NCI-H1930 (cell line): ENCODE results near the gene PRDM2.

Experiments
- DNase-seq, 2 experiments: peaks; one replicate each; lab custom pipeline; 2025; lab: John Stamatoyannopoulos, UW

The PRDM2 gene

GRCh38 chr1:13838236-13838635 lies 138.2 kb downstream of the PRDM2 start:
- no peak for DNase-seq

GRCh38 chr1:13842497-13842896 lies 142.5 kb downstream of the PRDM2 start:
- no peak for DNase-seq

GRCh38 chr1:13851726-13852125 lies 151.7 kb downstream of the PRDM2 start:
- no peak for DNase-seq

- no peak for DNase-seq
Observed at GRCh38 chr1:13855554-13855953, 155.6 kb downstream of the PRDM2 start.

GRCh38 chr1:13860031-13860430 lies 160.0 kb downstream of the PRDM2 start:
- no peak for DNase-seq

- no peak for DNase-seq
Observed at GRCh38 chr1:13864760-13865159, 164.8 kb downstream of the PRDM2 start.

GRCh38 chr1:13865851-13866250 lies 165.9 kb downstream of the PRDM2 start:
- DNase-seq = no peak

- no peak for DNase-seq
Observed at GRCh38 chr1:13867603-13868002, 167.6 kb downstream of the PRDM2 start.

GRCh38 chr1:13869172-13869797 lies 169.3 kb downstream of the PRDM2 start:
- DNase-seq = no peak

GRCh38 chr1:13871413-13871812 lies 171.4 kb downstream of the PRDM2 start:
- DNase-seq = no peak

GRCh38 chr1:13871886-13872285 lies 171.9 kb downstream of the PRDM2 start:
- no peak for DNase-seq

GRCh38 chr1:13873032-13873431 lies 173.0 kb downstream of the PRDM2 start:
- no peak for DNase-seq
